ENCODE results near the gene PTPRM. TPM values are rescaled to one million over a fixed set of nuclear protein-coding genes. Genes with fewer than 3 reads are reported as not detected.

The PTPRM gene
- polyA plus RNA-seq, 1 of the 3 experiments (the other 2 are of a cell fraction), result 16.0 TPM

- TF ChIP-seq IRF3 (IDR thresholded peaks at IDR 0.05; ENCODE audit: low read depth, low read length), result no peak
These were observed 337.4 kb downstream of the PTPRM start (continued) for GRCh38 chr18:7904529-7904928.

- Histone ChIP-seq H3K9me2 (no peaks in the 10 kb centered on the region), H3K4me3 (ENCODE audit: low read depth in 2 of 2, low read length in 1 of 2) (no peak overlapping the region), H3K27me3 (ENCODE audit: insufficient read depth) (no peaks in the 10 kb centered on the region), H3K27ac (ENCODE audit: low read depth in 2 of 2, low read length in 1 of 2) (no peak overlapping the region), H3K4me1 (ENCODE audit: control insufficient read depth in 1 of 2, insufficient read depth in 2 of 2, low read depth in 1 of 2, low read length in 1 of 2) (peaks cover 0 to 3% of the 10 kb centered on the region in 2 experiments; a peak in 1 of 4 replicates), H3F3A (replicated peaks; ENCODE audit: insufficient read depth) (no peaks in the 10 kb centered on the region), H3K36me3 (replicated peaks in 1 of 2; ENCODE audit: control insufficient read depth in 1 of 2, insufficient read depth in 2 of 2, low read length in 1 of 2) (no peaks in the 10 kb centered on the region), H3K79me2 (ENCODE audit: insufficient read depth) (no peaks in the 10 kb centered on the region), H3K4me2 (no peak overlapping the region), H2AFZ (ENCODE audit: low read depth) (no peak overlapping the region), H3K9me3 (no peaks in the 10 kb centered on the region), H3K9ac (no peak overlapping the region), H4K20me1 (ENCODE audit: insufficient read depth) (no peaks in the 10 kb centered on the region)
- TF ChIP-seq TAF1 (IDR thresholded peaks at IDR 0.05; ENCODE audit: borderline replicate concordance, low read depth, low read length) (no peak), USF2 (IDR thresholded peaks at IDR 0.05; ENCODE audit: borderline replicate concordance, low read depth, low read length) (no peak), GABPA (IDR thresholded peaks at IDR 0.05; ENCODE audit: low read depth) (no peak), FOXM1 (IDR thresholded peaks at IDR 0.05; ENCODE audit: low read depth) (no peak), SMC3 (IDR thresholded peaks at IDR 0.05; ENCODE audit: low read depth, low read length) (no peak), PBX3 (IDR thresholded peaks at IDR 0.05) (no peak), EP300 (IDR thresholded peaks at IDR 0.05; ENCODE audit: borderline replicate concordance in 1 of 2, low read depth in 1 of 2, low read length in 1 of 2) (no peak), CHD2 (IDR thresholded peaks at IDR 0.05; ENCODE audit: low read length, partially characterized antibody) (no peak), JUND (IDR thresholded peaks at IDR 0.05) (no peak), NFIC (IDR thresholded peaks at IDR 0.05; ENCODE audit: borderline replicate concordance) (no peak), TEAD4 (IDR thresholded peaks at IDR 0.05; ENCODE audit: borderline replicate concordance, insufficient read depth) (no peak), FOSL2 (IDR thresholded peaks at IDR 0.05; ENCODE audit: borderline replicate concordance, low read depth) (no peak), YY1 (IDR thresholded peaks at IDR 0.05; ENCODE audit: low read depth) (no peak), USF1 (IDR thresholded peaks at IDR 0.05; ENCODE audit: borderline replicate concordance, low read depth) (no peak), MAX (IDR thresholded peaks at IDR 0.05; ENCODE audit: low read depth) (no peak), RCOR1 (IDR thresholded peaks at IDR 0.05; ENCODE audit: low read length) (no peak), IRF3 (IDR thresholded peaks at IDR 0.05; ENCODE audit: low read depth, low read length) (no peak), RFX5 (IDR thresholded peaks at IDR 0.05; ENCODE audit: low read length) (no peak), MXI1 (IDR thresholded peaks at IDR 0.05; ENCODE audit: low read depth, low read length) (no peak)
- POLR2A ChIA-PET, result no interaction called here
- no peak for DNase-seq
- CTCF ChIA-PET, result interaction anchor here (1.2 to 1.5 kb wide), 4 partner anchors 10 to 16 kb away, joined by 3 to 4 read pairs (median 4); no protein-coding TSS in a partner anchor
- 71% methylated on average over 1 of the region's 1 CpG for WGBS (ENCODE audit: low lambda C conversion rate)
These were observed 341.7 kb downstream of the PTPRM start for GRCh38 chr18:7908681-7909299.
